Stimulated activated CD8-positive, alpha-beta memory T cell treated with anti-CD3 and anti-CD28 coated beads, Interleukin-2, amount 100 ng/mL, for 48 hours (primary cell): ENCODE results near the gene KRTAP10-1.

Source experiments
- DNase-seq, 2 donors: peaks; one replicate each; pipeline ENCODE4 v3.0.0-alpha.2; 2020; ENCODE audit warnings: low read depth in 2 of 2

The KRTAP10-1 gene

GRCh38 chr21:44515359-44516165 is 24.4 kb downstream of the KRTAP10-1 start:
- DNase-seq = no peak

DNA sequence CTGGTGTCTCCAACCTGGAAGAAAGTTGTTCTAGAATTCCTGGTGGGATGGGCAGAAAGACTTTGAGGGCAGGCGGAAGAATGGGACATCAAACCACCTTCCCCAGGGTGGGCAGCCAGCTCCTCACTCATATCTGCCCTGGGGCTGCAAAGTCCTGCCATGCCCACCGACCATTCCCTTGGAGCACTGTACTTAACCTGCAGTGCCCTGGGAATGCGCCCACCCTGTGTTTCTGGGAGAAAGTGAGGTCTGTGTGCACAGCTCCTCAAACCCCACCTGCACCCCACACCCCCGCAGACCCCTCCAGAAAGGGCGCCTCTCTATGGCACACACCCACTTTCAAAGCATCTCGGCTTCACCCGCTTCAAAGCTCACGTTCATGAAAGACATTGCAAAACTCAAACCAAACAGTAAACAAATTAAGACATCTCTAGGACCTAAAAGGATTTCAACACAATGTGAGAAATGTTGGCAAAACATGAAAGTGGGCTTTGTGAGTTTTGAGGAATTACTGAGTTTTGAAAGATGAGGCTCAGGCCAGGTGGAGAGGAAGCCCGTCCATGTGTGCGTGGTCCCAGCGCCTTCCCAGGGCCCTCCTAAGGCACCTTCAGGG is 25.1 kb downstream of the KRTAP10-1 start:
- DNase-seq = no peak

- no peak for DNase-seq
These were observed 25.8 kb downstream of the KRTAP10-1 start for GRCh38 chr21:44514218-44514520.

GRCh38 chr21:44513389-44514217 is 26.4 kb downstream of the KRTAP10-1 start:
- no peak for DNase-seq

DNA sequence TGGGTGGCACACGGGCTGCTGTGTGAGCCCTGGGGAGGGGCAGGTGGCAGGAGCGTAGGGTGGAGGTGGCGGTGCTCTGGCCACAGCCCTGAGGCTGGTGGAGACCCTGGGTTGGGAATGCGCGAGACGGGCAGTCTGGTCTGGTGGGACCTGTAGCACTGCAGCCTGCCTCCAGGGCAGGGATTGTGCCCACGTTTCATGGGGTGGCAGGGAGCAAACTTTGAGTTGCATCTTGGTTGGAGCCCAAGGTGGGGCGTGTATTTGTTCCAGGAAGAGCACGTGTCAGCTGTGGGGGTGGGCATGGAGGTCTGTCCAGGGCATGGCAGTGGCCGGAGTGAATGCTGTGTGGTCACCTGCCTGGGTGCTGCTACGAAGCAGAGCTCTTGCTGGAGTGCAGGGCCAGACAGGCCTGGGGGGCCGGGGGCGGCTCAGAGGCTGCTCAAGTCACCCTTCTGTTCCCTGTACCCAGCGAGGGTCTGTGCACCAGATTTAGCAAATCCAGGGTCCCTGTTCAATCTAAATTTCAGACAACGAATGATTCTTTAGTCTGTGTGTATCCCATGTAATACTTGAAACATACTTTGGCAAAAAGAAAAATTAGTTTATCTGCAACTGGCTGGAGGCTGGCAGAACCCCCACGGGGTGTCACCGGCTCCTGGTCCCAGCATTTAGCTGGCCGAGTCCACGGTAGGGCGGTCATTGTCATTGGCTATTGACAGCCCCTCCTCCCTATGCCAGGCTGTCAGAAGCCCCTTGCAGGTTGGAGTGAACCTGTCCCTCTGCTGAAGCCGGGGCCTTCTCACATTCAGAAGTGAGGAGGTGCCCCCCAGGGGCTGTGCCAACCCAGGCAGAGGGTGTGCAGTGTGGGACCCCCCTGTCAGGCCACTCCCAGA is 27.3 kb downstream of the KRTAP10-1 start:
- DNase-seq = no peak

DNA sequence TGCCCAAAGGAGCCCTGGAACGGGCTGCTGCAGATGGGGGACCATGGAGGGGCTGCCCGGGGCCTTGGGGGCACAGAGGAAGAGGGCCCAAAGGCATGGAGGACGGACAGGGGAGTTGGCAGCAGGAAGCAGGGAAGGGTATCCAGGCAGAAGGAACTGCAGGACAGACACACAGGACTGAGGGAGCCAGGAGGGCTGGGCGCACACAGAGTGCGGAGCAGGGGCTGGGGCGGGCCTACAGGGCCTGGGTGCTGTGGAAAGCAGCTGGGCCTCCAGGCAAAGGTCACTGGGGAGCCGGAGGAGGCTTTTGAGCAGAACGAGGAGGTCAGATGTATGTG is 28.1 kb downstream of the KRTAP10-1 start:
- no peak for DNase-seq

DNA sequence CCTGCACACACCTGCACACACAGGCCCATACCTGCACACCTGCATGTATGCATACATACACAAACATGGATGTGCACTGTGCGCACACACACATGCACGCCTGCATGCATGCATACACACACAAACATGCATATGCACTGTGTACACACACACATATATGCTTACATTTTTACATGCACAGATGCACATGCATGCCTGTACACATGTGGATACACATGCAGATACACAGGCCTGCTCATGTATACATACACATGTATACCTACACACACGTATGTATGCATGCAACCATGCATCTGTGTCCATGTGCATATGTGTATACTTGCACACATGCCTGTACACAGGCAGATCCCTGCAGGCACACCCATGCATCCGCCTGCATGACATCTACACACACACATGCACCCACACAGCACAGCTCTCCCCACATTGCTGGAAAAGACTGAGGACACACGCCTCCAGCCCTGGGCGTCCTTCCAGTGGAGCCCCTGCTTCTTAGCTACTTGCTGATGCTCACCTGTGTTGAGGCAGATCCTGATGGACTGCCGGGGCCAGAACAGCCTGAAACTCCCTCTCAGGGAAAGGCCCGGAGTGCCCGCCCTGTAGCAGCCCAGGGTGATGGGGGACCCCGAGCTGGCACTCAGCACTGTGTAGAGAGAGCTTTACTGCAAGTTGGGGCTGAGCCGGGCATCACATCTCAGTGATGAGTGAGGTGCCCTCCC is 28.6 kb downstream of the KRTAP10-1 start:
- DNase-seq = no peak

DNA sequence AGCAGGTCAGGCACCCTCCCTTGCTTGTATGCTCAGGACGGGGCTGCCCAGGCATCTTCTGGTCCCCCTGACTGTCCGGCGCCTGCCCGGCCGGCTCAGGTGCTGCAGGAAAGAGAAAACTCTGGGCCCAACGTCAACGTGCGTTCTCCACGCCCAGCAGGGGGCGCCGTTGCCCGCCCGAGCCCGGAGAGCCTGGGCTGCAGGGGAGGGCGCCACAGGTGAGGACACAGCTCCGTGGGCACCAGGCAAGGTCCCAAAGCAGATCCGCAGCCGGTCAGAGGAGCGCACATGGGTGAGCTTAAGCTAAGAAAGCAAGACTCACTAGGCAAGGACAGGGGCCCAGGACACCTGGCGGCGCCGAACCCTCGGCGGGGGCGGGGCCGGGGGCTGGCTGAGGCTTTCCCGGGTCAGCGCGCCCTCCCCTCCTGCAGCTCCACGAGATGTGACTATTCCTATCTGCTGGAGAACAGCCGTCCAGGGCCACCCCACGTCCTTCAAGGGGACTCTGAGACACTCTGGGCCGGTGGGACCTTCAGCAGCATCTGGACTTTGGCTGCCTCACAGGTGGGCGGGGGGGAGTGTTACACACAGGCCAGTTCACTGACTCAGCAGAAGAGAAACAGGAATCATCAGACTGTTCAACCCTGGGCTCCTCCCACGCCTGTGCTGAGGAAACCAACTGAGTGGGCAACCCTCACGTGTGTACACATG is 29.3 kb downstream of the KRTAP10-1 start:
- peak; percentile 62 to 66 for DNase-seq

DNA sequence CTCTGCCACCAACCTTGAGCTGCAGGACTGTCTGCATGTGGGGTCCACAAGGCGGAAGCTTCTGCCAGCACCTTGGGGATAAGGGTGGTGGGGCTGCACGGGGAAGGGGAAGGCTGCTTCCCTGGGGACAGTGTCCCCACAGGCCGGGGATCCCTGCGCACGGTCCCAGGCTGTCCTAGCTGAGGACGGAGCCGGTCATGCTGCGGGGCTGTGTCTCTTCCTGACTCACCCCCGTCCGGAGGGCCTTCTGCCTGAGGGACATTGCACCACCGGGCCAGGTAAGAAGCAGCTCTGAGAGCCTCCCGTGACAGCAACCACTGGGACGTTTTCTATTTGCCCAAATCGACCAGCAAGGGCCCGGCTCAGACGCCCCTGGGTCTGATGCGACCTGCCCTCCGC is 29.9 kb downstream of the KRTAP10-1 start:
- DNase-seq = no peak

DNA sequence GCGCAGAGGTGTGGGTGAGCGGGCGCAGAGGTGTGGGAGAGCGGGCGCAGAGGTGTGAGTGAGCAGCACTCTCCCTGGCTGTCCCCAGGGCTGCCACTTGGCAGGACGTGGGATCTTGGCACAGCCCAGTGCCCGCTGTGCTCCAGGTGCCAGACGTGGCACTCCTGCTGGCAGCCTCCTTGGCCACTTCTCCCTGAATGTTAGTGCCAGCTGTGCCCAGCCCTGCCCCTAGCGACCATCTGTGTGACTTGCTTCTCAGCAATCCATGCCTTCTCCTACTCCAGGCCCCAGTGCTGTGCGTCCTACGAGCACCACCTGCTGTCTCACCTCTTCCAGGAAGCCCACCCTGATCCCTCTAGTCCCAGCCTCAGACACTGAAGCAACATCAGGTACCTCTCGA is 30.5 kb downstream of the KRTAP10-1 start:
- DNase-seq = no peak

- no peak for DNase-seq
These were observed 31.1 kb downstream of the KRTAP10-1 start for GRCh38 chr21:44508711-44509445.

- no peak for DNase-seq
These were observed 31.6 kb downstream of the KRTAP10-1 start for GRCh38 chr21:44508426-44508710.

DNA sequence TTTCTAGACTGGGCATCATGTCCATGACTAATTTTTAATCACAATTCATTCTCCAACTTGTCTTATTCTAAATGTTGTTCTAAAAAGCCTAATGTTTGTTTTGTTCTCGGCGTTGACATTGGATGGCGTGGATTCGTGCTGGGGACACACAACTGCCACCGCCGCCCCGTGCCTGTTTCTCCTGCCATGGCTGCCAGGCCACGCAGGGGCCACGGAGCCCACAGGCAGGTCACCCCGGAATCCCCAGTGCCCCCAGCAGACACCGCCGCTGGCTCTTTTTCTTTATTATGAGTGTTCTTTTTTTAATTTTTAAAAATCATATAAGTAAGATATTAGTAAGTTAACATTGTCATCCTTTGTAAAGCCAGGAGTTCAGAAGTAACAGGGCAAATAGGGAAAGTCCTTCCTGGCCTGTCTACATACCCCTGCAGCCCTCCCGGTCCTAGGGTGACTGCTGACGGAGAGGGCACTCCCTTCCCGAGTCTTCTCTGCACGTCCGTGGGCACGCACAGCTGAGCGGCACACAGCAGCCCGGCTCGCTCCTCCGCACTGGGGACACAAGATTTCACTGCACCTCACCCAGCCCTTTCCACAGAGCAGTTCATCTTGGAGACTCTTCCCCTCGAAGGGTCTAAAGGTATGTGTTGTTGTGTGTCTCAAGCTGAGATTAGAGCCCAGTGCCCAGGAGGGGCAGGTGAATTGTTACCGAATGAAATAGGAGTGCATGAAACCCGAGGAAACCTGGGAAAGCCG is 32.1 kb downstream of the KRTAP10-1 start:
- no peak for DNase-seq

GRCh38 chr21:44506279-44507255 is 33.4 kb downstream of the KRTAP10-1 start:
- no peak for DNase-seq

- no peak for DNase-seq
These were observed 34.2 kb downstream of the KRTAP10-1 start for GRCh38 chr21:44505673-44506278.

- no peak for DNase-seq
These were observed 36.0 kb downstream of the KRTAP10-1 start for GRCh38 chr21:44503901-44504399.
